IPS-NIHi7 (cell line): ENCODE measurements around the gene CNDP2.
A peak's percentile ranks its signal among the peaks of the same experiment; 100 is the strongest.
"Not testable (repeated sequence)": the region's sequence is repeated elsewhere in the genome, so short reads cannot be mapped to it uniquely, and the experiment has no call there.

Experiments used
- DNase-seq: peaks from one replicate; pipeline ENCODE4 v3.0.0; 2012; ENCODE audit warnings: mixed read lengths; ENCODE audit errors: extremely low spot score

The CNDP2 gene

DNA sequence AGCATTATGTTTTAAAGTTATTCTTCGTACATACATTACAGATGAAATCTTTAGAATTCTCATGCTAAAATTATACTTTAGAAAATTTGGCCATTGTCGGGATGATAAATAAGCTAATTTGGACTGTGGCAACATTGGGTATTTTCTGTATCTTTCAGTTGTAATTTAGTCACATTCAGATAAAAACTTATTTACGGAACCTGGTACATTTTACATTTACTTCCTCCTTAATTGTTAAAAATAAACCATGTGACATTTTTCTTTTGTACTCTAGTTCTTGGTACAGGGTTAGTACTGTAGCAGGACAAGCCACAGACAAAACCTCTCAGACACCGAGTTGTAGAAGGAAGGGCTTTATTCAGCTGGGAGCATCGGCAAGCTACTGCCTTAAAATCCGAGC, 4.2 kb downstream of the CNDP2 start:
- DNase-seq = no peak

DNA sequence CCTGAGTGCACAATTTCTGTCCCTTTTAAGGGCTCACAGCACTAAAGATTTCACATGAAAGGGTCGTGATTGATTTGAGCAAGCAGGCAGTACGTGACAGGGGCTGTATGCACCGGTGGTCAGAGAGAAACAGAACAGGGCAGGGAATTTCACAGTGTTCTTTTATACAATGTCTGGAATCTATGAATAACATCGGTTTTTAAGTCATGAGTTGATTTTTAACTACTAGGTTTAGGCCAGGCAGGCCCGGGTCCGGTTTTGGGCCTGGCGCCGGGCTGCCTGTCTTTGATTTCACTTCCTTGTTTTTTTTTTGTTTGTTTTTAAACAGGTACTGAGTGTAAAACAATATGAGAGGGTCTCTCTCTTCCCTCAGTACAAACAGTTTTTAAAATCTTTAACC, 4.6 kb downstream of the CNDP2 start:
- DNase-seq = not testable (repeated sequence)

DNA sequence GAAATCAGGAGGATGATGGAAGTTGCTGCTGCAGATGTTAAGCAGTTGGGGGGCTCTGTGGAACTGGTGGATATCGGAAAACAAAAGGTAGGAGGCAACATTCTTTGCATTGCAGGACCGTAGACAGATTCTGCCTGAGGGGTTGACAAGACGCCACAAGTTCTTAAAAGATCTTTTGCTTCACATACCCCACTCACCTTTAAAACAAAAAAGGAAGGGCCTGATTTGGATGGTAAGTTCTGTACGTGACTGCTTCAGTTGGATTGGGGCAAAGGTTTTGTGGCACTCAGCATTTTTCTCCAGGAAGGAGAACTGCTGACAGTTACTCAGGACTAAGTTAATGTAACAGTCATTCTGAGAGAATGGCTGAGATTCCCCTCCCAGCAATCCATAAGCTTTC, 5.2 kb downstream of the CNDP2 start:
- no peak for DNase-seq

DNA sequence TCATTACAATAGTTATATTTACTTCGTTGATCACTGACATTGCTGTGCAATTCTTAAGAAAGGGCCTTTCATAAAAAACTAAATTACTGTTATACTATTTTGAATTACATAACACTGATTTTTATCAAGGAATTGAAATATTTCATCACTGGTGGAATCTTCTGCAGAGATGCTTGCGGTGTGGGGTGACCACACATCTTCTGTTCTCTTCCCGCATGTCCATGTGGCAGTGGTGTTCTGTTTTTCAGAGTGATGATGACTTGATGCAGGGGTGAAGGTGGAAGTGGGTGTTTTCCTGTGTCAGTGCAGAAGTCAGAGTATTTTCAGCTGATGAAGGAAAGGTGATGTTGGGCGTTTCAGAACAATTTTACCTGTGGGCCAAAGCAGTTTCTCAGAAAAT, 7.0 kb downstream of the CNDP2 start:
- no peak for DNase-seq

DNA sequence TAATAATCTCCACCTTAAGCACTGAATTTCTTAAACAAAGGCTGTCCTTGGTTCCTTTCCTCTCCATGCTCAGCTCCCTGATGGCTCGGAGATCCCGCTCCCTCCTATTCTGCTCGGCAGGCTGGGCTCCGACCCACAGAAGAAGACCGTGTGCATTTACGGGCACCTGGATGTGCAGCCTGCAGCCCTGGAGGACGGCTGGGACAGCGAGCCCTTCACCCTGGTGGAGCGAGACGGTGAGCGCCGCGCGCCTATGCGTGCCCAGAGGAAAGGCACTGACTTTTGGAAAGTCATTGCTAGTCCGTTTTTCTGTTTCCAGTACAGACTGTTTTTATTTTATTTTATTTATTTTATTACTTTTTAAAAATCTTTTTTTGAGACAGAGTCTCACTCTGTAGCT, 9.6 kb downstream of the CNDP2 start:
- DNase-seq = no peak

DNA sequence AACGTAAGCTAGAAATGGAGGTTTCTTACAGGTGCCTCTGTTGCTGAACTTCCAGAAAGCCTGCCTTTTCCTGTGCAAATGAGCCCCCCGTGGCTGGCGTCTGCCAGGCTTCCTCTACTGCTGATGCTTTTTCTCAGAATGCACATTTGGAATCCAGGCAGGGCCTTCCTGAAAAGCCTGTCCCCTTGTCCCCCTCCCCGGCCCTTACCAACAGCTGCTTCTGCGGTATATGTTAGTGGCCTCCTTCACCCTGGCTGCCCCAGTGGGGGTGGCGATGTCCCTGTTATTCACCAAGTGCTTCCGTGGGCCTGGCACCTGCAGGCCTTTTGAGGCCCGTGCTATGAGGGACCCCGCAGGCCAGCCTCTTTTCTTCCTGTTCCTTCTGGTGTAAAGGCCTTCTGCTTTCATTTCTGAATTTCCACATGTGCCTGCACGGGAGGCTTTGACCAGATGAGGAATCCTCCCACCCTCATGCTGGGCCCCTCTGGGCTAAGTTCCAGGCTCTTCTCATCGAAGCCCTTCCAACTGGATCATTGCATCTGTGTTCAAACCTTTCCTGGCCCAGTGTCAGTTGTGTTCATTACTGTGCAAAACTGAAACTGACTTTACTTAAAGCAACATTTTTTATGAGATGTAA, 10.4 kb downstream of the CNDP2 start:
- DNase-seq = peak; percentile 30

DNA sequence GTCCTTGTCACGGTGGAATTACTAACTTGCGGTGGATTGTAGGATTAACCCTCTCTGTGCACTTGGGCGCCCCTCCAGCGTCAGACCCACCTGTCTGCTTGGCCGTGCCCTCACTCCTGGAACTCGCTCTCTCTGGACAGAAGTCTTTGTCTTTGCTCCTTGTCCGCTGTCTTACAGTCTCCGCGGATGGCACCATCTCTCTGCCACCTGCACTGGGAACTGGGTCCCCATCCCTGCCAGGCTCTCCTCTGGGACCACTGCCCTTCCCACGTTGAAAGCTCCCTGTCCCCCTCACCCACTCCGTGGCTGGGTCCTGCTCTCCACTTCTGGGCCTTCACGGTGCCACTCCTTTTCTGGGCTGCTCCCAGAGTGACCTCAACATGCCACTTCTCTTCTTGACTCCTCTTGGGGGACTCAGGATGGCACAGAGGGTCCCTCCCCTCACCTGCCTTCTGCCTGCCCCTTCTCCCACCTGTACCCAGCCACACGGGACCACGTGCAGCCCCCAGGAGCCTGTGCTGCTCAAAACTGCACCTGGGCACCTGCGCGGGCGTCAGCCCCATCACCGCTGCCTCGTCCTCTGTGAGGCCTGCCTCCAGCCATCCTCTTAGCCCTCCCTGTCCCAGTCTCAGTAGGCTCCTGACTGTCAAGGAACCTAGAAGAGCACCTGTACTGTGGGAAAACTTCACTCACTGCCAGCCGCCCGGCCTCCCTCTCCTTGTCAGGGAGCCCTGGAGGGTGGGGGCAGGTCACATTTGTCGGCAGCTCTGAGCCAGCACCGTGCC, 11.1 kb downstream of the CNDP2 start:
- DNase-seq = no peak

DNA sequence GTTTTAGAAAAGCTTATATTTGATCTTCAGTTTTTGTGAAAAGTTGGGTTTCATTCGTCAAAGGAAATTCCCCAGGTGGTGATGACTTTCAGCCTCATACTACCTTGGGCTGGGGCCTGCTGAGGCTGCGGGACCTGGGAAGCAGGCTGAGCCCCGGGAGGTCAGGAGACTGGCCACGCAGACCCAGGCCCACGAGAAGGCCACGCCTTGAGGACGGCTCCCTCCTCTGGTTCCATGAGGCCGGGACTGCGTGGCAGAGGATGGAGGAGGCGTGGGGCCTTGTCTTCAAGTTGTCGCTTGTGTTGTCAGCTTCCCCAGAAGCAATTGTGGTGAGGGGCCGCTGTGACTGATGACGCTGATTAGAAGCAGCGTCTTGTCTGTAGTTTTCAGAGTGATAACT, 11.8 kb downstream of the CNDP2 start:
- DNase-seq = no peak

DNA sequence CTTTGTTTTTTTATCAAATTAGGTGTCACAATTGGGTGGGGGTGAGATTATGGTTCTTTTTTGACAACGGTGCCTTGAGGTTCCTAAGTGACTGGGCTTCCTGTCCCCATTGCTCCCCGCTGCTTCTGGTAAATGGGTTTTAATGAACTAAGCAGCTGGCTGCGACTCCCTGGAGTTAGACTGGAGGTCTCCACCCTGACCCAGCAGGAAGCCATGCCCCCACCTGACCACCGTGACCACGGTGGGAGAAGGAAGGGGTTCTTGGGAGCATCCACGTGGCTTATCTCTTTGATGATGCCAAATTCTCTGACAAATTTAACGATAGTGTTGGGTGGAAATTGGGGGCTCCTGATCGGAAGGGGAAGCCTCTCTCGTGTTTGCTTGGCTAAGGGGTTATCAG, 12.2 kb downstream of the CNDP2 start:
- no peak for DNase-seq

DNA sequence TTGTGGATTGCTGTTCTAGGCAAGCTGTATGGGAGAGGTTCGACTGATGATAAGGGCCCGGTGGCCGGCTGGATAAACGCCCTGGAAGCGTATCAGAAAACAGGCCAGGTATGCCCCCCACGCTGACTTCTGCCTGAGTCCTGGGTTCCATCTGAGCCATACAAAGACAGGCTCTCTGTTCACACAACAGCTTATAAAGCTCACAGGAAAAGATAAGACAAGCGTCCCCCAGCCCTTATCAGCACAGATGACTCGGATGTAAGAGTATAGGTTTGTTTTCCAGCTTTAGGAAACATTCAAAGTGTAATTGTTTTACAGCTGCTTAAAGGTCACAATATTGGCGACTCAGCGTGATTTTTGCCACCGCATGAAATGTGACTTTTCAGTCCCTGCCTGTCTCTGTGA, 12.7 kb downstream of the CNDP2 start:
- no peak for DNase-seq

DNA sequence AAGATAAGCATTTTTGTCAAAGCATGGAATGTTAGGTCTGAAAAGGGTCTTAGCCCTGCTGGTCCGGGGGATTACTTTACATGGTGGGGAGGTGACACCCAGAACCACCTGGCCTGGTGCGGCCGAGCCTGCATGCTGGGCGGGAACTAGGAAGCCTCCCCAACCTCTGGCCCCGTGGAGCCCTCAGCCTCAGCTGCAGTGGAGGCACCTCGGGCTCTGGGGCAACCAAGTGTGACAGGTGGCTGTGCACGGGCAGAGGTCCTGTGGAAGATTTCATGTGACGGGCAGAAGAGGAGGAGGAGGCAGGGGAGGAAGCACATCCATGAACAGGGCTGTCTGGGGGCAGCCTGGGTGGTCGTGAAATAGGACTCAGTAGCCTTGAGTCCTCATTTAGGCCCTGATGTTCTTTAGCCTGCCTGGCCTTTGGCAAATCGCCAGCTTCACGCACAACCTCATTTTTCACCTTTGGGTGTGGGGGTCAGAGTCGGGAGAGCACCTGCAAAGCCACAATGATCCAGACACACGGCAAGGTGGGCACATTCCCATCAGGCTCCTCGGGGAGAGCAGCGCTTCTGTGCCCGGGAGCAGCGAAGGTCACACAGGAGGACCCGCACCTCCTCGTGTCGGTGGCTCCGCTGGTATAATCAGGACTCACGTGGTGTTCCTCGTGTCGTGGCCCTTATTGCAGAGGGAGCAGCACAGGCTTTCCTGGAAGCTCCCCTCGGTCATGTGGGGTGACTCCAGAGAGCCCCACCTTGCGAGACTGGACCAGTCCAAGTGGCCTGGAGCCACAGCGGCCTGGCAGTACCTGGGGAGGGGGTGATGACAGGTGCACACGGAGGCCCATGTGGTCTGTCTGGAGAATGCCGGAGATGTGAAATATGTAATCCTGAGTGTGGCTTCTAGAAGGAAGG, 13.9 kb downstream of the CNDP2 start:
- no peak for DNase-seq

DNA sequence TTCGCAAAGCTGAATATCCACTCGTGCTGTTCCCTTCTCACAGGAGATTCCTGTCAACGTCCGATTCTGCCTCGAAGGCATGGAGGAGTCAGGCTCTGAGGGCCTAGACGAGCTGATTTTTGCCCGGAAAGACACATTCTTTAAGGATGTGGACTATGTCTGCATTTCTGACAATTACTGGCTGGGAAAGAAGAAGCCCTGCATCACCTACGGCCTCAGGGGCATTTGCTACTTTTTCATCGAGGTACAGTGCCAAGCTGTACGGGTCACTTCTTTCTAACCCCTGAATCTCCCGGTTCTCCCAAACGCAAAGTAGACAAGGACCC, 14.6 kb downstream of the CNDP2 start:
- DNase-seq = no peak

DNA sequence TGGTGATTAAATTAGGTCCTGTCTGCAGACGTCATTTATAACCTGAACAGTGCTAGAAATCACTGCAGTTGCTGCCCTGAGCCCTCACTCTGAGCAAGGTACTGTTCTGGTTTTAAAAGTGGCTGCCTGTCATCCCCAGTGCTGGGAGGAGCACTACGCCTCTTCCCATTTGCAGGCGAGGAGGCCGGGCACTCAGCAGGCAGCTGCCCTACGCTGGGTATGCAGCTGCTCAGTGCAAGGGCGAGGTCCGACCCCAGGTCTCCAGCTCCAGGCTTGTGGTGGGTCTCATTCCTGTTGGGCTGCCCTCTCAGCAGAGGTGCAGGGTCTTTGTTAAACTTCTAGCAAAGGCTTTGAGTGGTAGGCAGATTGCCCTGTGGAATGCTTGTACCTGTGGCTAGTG, 15.7 kb downstream of the CNDP2 start:
- no peak for DNase-seq

DNA sequence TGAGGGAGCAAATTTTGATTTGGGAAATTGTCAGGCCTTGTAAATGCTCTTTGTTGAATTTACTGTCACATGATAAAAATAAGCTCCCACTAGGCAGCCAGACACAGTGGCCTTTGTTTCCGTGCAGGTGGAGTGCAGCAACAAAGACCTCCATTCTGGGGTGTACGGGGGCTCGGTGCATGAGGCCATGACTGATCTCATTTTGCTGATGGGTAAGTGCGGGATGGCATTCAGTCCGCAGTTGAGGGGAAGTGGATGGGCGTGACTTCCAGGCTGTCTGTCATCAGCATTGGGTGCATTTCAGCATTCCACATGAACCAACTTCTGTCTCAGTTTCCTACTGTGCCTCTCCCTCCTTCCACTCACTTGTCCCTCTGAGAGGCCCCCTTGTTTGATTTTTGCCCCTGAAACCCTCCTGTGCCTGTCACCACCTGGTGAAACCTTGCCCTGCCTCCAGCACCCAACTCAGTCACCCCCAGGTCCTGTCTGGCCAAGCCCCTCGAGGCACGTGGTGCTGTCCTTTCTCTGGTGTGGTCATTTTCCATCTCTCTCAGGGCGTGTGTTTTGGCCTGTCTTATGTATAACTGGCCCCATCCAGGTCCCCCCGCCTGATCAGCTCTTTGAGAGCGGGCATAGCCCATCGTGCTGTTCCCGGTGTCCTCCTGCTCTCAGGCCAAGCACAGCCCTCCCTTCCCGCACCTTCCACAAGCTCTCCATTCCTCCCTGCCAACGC, 16.3 kb downstream of the CNDP2 start:
- no peak for DNase-seq

DNA sequence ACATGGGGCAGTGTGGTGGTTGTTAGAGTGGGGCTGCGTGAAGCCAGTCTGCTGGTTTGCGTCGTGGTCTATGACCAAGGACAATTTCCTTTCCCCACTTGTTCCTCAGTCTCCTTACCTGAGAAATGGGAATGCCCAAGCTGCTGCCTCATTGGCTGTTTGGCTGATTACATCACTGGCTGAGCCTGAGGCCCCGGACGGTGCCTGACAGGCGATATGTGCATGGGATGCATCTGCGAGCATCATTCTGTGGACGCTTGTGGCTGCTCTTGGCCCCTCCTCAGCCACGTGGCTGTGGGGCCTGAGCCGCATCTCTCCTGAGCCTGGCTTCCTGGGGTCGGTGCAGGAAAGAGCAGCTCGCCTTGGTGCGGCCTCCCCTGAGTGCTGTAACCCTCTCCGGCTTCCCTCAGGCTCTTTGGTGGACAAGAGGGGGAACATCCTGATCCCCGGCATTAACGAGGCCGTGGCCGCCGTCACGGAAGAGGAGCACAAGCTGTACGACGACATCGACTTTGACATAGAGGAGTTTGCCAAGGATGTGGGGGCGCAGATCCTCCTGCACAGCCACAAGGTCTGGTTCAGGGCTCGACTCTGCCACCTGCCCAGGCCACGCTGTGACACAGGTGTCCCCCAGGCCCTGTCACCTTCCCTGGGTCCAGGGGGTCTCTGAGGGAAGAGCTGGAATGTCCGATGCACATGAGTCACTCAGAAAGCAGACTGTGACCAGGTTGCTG, 17.2 kb downstream of the CNDP2 start:
- no peak for DNase-seq

DNA sequence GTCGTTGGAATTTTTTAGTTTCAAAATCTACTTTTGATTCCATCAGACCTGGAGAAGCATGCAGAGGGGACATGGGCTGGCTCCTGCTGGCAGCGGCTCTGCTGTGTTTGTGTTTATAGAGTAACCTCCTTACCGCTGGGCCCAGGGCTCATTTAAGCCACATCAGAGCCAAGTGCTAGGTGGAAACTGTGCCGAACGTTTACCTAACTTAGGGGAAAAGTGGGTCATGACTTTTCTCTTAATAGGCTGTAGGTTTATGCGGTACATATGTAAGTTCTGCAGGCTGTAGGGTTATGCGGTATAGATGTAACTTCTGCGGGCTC, 17.7 kb downstream of the CNDP2 start:
- no peak for DNase-seq

DNA sequence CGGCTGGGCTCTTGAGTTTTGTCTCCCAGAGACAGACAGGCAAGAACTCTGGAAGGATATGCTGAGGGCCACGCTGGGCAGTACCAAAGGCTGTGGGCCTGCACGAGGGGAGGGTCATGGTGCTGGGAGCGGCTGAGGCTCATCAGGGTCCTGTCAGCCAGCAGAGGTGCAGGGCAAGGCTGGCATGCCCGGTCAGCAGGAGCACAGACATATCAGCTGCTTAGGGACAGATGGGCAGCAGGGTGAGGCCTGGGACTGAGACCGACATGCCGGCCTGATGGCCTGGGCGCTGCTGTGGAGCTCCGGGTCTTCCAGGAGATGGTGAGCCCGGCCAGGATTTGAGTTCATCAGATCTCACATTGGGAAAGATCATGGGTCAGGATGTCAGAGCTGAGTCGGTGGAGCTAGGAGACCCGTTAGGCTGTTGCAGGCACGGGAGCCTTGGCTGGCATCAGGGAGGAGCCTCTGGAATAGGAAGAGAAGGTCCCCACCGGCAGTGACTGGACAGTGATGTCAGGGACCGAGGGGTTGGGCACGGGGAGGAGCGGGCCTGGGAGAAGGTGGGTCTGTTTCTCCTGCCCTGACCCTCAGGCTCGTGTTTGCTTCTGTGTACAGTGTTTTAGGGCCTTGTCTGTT, 18.8 kb downstream of the CNDP2 start:
- no peak for DNase-seq

DNA sequence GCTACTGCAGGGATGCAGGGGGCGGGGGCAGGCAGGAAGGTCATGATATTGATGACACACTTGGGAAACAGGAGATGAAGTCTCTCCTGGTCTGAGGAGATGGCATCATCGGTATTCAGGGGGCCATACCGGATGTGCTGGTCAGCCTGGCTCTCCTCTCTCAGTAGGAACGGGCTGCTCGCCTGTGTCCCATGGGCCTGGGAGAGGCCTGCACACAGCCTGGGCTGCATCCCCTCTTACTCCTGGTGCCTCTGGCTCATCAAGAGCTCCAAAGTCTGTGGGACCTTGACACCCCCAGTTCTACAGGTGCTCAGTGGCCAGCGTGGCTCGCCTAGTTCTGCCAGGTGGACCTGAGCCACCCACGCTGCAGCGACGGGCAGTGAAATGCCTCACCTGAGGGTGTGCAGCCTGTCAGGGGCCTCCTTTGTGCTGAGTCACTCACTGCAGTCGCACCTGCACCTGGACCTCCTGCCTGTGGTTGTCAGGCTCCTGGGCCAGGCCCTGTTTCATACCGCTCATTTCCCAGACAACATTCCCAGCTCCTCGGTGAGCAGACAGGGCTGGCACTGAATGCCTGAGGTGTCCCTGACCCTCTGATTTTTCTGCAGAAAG, 19.6 kb downstream of the CNDP2 start:
- DNase-seq = no peak

DNA sequence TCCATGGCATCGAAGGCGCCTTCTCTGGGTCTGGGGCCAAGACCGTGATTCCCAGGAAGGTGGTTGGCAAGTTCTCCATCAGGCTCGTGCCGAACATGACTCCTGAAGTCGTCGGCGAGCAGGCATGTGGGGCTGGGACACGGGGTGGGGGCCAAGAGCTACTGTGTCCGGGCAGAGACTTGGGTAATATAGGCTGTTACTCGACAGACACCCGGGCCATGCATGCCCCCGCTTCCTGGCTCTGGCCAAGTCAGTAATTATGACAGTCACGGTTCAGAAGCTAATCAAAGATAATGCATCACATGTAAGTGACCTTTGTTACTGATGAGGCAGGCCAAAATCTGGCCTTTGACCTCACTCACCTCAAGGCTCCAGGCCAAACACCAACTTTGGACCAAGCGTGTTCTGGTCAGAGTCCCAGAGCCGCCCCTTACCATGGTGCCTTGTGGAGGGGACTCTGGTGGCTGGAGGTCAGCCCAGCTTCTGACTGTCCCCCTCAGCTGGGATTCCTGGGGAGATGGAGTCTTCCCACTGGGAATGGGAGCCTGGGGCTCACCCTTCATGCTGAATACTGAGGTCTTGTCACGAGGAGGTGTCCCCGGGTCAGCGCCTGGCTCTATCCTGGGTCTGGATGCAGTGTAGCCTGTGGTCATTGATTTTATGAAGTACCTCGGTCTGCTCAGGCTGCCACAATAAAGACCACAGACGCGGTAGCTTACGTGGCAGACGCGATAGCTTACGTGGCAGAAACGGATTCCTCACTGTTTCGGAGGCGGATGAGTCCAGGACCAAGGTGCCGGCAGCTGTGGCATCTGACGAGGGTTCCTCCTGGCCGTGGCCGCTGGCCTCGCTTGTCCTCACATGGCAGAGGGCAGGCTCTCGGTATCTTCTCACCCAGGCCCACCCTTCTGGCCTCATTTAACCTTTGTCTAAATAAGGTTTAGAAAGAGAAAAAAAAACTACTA, 20.4 kb downstream of the CNDP2 start:
- DNase-seq = no peak
